IPS-11a (cell line): ENCODE measurements around the gene ACOT7.
"Not testable (repeated sequence)": the region's sequence is repeated elsewhere in the genome, so short reads cannot be mapped to it uniquely, and the experiment has no call there.

Experiments
- H3K4me3 ChIP-seq: one replicate; pipeline ENCODE4 v1.5.1; 2013; ENCODE audit warnings: low read depth, low read length, control low read depth

The ACOT7 gene

DNA sequence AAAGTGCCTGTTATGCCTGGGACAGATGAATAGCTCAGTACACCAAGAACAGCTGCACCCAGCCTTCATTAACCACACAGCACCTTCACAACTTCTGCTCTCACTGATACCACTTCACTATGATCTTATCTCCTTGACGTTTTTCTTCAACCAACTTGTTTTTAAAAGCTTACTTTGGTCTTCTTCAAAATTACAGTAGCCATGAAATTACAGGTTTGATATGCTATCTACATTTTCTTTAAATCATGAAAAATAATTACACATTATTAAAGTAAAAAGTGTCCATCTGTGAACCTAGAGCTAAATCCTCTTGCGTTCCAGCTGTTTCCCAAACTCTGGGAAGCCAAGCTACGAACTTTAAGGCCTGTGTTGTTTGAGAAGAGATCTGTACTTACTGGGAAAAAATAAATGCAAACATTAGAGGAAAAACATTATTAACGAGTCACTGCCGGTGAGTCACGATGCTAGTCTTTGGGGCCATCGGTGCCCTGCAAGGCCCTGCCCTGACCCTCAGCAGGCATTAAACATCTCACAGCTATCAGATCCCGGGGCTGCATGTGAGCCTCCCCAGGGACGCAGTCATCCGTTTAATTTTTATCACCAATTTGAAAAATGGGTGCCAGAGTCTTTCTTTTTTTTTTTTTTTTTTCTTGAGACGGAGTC lies 76.3 kb downstream of the ACOT7 start:
- H3K4me3 ChIP-seq: no peak overlapping the region

DNA sequence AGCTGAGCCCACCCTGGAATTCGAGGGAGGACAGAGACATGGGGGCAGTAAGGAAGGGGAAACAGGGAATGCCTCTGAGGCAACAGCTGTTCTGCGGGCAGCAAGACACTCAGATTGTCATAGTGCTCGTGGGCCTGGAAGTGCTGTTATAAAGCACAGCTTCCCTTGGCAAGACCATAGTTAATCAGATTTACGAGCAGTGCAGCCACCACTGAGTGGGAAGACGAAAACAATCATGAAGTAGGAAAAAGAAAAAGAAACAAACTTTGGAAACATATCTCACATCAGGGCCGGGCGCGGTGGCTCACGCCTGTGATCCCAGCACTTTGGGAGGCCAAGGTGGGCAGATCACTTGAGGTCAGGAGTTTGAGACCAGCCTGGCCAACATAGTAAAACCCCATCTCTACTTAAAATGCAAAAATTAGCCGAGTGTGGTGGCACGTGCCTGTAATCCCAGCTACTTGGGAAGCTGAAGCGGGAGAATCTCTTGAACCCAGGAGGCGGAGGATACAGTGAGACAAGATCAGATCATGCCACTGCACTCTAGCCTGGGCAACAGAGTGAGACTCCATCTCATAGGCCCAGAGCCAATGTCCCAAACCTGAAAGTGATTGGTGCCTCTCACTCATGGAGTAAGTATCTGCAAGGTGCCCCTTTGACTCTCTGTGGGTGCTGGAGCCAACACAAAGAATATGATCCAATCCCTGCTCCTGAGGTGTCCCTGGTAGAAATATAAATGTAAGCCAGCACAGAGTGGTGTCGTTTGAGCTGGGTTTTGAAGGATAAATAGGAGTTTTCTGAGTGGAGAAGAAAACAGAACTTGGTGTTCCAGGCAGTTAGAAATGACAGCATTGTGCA lies 77.1 kb downstream of the ACOT7 start:
- no peak overlapping the region for H3K4me3 ChIP-seq

DNA sequence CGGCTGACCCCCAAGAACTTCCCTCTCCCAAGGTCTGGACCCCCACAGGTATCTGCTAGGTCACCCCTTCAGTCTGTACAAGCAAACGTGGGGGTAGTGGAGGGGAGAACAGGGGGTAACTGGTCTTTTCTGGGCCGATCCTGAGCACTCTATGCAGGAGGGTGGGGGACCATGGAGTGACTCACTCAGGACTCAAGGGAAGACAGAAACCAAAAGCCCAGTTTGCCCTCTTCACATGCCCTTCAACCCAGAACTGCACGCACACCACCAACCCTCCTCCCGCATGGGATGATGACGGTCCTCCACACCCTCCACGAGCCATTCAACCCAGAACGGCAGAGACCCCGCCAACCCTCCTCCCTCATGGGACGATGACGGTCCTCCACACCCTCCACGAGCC lies 79.1 kb downstream of the ACOT7 start:
- H3K4me3 ChIP-seq: no peak overlapping the region

DNA sequence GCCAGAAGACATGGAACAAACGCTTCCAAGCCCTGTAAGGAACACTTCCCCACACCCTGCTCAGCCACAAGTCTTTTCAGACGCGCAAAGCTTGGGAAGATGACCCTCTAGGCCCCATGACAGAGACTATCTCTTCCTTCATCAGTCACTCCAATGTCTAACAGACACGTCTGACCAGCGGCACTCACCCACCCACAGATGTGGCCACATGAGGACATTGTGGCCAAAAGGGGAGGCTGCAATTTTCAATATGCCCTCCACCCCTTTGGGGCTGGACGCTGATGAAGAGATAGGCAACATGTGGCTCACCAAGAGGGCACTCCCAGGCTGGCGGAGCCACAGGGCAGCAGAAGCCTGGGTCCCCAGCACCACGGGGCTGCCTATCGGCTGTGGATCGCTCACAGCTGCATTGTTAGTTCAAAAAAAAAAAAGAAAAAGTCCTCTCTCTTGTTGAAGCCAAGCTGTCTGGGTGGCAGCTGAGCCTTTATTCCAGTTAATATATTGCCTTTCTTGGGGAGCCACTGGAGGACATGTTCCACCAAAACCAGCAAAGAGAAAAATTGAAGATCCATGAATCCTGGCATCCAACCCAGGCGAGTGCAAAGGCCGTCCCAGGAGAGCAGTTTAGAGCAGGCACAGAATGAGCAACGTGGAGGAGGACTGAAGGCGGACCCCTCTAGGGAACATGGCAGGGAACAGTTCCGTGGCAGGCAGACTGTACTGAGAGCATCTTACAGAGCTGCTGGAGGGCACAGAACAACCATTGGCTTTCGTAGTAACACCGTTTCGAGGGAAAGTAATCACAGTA lies 80.0 kb downstream of the ACOT7 start:
- no peak overlapping the region for H3K4me3 ChIP-seq

DNA sequence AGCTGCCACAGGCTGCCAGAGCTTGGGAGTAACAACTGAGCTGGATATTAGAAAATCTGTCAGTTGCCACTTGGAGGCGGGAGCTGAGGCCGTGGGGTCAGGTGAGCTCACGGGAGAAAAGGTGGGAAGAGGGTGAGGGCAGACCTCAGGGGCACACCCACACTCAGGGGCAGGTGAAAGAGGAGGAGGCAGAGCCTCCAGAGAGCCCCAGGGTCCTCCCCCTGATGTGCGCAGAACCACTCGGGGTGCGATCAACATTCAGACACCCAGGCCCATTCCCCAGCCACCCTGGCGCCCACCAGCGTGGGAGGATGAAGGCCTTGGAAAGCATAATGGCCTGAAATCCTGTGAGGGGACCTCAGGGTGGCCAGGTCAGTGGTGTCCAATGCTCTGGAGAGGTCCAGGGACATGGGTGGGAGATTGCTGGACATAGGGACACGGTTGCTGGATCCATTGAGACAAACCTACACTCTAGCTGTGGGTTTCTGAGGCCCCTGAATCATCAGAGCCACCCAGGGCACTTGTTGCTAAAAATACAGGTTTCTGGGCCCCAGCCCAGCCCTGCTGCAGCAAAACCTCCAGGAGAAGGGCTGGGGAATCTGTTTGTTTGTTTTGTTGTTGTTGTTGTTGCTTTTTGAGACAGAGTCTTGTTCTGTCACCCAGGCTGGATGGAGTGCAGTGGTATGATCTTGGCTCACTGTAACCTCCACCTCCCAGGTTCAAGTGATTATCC lies 83.3 kb downstream of the ACOT7 start:
- H3K4me3 ChIP-seq: no peak overlapping the region

DNA sequence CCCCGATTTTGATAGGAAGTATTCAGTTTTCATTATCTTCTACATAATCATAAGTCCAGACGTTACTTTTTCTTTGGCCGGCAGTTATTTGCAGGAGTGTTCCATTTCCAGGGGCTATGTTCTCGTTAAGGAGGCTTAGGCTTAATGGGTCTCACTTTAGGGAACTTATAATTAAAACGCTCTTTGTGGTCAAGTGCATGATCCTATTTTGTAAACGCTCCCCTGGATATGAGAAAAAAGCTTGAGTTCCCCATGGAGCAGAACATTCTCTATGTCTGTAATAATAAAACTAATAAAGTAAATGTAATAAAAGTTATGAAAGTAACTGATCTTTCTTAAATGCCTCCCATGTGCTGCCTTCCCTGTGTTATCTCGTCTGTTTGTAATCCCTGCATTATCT lies 84.0 kb downstream of the ACOT7 start:
- no peak overlapping the region for H3K4me3 ChIP-seq

DNA sequence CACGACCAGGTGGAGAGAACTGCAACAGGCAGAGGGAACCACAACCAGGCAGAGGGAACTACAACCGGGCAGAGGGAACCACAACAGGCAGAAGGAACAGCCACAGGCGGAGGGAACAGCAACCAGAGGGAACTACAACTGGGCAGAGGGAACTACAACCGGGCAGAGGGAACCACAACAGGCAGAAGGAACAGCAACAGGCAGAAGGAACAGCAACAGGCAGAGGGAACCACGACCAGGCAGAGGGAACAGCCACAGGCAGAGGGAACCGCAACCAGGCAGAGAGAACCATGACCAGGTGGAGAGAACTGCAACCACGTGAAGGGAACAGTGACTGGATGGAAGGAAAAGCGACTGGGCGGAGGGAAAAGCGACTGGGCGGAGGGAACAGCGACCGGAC lies 85.1 kb downstream of the ACOT7 start:
- H3K4me3 ChIP-seq: no peak overlapping the region

DNA sequence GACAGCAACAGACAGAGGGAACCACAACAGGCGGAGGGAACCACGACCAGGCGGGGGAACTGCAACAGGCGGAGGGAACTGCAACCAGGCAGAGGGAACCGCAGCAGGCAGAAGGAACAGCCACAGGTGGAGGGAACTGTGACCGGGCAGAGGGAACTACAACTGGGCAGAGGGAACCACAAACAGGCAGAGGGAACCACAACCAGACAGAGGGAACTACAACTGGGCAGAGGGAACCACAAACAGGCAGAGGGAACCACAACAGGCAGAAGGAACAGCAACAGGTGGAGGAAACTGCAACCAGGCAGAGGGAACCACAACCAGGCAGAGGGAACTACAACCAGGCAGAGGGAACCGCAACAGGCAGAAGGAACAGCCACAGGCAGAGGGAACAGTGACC lies 85.9 kb downstream of the ACOT7 start:
- not testable (repeated sequence) for H3K4me3 ChIP-seq

DNA sequence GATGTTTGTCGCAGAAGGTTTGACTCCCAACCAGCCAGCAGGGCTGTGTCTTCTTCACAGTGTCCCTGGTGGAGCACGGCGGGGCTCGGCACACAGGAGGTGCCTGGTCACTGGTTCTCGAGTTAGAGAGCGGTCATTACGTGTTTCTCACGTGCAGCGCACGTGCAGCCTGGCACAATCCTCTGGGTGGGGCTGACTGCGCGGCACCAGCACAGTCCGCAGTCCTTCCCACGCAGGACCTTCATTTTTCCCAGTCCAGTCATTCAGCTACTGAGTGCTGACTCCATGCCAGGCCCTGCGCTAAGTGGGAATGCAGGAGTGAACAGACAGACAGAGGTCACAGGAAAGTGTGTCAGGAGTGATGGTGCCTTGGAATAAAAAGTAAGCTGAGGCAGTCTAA lies 86.5 kb downstream of the ACOT7 start:
- H3K4me3 ChIP-seq: no peak overlapping the region

DNA sequence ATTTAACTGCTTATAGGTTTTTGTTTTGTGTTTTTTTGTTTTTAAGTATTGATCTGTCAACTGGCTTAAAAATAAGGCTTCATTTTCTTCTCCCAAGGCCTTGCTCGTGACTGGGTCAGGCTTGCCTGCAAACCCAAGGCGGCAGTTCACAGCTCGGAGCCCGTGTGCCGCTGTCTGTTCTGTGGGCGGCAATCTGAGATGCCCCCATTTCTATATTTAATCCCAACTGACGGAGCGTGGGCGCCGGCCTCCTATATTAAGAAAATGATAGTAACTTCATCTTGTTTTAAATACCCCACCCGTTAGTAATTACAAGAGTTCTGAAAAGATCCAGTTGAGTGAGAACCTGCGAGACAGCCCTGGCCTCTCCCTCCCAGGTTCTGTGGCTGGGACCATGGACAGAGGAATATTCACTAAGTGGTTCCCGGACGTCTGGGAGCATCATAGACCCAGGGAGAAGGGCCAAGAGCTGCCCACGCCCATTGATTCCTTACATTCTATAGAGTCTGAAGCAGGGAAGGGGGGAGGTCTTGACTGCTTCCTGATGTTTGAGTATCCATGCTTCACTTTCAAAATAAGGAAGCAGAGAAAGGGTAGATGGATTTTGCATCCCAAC lies 90.1 kb downstream of the ACOT7 start:
- H3K4me3 ChIP-seq: no peak overlapping the region

DNA sequence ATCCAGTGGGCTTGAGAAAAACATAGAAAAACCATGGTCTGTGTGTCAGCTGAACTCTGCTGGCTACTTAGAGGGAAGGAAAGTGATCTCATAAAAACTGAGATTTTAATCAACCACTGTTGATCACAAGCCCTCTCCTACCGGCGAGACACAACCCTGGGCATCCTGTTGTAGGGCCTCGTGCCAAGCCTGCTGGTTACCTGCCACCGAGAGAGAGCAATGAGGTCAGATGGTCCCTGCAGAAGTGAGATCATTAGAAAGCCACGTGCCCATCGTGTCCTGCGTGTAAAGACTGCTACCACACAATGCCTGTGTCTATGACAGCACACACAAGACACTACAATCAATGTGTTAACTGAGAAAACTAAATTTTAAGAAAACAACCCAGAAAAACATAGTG lies 91.0 kb downstream of the ACOT7 start:
- H3K4me3 ChIP-seq: no peak overlapping the region

DNA sequence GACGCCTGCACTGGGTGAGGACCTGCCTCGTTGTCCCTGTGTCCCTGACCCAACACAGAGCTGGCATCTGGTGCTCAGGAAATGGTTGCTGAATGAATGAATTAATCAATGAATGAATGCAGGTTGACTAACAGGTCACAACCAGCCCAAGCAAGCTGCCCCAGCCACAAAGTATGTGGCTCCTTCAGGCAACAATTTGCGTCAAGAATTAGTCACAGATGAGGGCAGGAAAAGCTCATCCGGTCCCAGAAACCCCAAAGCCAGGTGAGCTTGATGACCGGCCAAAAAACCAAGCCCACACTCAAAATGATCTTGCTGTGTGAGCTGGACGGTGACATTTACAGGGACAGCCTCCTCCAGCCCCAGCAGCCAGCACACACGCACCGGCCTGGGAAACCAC lies 92.0 kb downstream of the ACOT7 start:
- H3K4me3 ChIP-seq: no peak overlapping the region

DNA sequence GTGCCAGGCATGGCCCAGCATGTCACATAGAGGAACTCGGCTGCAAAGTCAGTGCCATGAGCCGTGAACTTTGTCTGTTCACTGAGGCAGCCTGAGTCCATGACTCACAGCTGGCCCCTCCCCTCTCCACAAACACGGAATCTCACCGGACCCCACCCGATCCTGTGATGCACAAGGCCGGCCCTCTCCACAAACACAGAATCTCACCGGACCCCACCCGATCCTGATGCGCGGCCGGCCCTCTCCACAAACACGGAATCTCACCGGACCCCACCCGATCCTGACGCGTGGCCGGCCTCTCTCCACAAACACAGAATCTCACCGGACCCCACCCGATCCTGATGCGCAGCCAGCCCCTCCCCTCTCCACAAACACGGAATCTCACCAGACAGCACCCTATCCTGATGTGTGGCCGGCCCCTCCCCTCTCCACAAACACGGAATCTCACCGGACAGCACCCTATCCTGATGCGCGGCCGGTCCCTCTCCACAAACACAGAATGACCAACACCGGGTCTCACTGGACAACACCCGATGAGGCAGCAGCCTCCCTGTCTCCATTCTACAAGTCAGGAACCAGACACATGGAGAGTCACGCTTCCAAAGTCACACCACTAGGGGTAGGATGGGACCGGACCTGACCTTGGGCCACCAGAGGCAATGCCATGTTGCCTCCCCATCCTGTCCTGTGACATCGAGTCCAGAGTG lies 93.1 kb downstream of the ACOT7 start:
- no peak overlapping the region for H3K4me3 ChIP-seq

DNA sequence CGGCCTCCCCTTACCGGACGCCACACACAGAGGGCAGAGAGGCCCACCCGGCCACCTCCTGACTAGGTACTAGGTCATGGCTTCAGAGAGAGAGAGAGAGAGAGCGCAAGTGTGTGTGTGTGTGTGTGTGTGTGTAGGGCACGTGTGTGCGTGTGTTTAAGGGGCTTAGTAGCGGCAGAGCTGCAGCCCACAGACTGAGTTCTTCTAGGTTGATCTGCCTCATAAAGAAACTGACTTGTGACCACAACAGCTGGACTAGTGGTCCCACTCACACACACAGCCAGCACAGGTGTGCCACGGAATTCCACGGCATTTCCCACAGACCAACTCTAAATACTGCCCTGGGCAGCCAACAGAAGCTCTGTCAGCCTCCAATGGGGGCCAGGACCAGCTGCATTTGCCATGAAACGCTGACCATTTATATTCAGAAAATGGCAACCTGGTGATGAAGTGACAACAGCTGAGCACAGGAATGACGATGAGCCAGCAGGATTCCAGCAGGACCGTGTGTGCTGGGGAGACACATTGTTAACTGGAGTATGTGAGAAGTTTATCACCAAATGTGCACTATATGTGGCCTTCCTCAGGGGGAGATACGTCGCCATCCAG lies 93.9 kb downstream of the ACOT7 start:
- no peak overlapping the region for H3K4me3 ChIP-seq

DNA sequence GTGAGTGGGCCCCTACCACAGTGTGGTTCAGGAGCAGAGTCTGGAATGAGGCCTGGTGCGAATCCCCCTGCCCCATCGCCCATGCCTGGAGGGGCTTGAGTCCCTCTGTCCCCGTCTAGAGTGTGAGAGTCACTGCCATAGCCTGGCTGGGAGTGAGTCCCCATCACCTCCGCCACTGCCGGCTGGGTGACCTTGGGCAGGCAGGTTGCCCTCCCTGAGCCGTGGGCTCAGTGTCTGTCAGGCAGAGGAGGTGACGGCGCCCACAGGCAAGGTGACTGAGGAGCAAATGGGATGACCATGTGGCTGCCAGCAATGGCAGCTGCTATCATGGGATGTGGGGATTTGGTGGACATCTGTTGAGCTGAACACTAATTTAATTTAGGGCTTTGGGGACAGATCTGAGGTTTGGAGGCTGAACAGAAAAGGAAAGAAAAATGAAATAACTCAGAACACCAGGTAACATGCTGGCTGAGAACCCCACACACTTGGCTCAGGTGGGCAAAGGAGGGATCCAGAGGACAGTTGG lies 94.6 kb downstream of the ACOT7 start:
- no peak overlapping the region for H3K4me3 ChIP-seq

DNA sequence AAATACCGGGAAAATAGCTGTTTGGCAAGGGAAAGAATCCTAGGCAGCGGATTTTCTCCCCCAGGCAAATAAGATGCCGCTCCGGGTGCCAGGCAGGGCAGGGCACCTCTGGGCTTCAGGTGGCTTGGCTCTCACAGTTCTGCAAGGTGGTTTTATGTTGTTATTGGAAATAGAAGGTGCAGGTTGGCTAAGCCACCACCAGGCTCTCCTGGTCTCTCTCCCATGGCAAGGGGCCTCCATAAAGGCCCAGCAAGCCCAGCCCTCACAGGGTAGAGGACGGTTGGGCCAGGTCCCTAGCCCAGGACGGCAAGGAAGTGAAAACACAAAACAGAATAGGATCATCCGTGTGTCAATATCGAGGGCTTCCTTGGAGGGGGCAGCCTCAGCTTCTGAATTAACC lies 95.0 kb downstream of the ACOT7 start:
- no peak overlapping the region for H3K4me3 ChIP-seq

DNA sequence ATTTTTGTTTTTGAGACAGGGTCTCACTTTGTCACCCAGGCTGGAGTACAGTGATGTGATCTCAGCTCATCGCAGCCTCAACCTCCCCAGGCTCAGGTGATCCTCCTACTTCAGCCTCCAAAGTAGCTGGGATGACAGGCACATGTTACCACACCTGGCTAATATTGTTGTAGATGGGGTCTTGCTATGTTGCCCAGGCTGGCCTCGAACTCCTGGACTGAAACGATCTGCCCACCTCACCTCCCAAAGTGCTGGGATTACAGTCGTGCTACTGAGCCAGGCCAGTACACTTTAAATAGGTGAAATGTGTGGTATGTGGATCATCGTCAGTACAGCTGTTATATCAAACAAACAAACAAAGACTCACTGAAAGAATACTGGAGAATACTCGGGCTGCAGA lies 97.7 kb downstream of the ACOT7 start:
- no peak overlapping the region for H3K4me3 ChIP-seq

DNA sequence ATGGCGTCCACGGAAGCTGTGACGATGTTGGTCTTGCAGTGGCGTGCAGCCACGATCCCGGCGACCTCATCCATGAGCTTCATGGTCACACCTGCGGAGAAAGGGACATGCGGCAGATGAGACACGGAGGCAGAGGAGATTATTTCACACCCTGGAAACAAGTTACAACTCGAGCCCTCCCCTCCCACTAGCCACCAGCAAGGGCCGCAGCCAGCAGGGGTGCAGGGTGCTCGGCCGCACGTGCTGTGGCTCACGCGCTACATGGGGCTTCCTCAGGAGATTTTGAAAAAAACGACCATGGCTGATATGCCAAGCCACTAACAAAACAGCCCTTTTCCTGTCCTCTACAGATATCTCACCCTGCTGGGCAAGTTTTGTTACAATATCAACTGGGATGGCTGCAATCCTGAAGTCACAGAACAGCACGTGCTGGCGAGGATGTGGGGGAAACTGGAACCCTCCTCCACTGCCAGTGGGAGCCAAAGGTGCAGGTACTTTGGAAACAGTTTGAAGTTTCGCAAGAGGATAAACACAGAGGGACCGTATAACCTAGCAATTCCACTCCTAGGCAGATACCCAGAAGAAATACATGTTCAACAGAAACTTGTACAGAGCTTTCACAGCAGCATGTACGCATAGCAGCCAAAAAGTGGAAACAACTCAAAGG lies 98.5 kb downstream of the ACOT7 start:
- H3K4me3 ChIP-seq: no peak overlapping the region
